Loucy (cell line): Measurements from ENCODE around the gene CHN1.

Experiments
- H2AFZ ChIP-seq: fragments of 200-600 bp; sonication (generic); 2 replicates; pipeline ENCODE4 v1.6.0; 2016; ENCODE audit warnings: antibody characterized with exemption, mild to moderate bottlenecking, low read length, moderate library complexity
- H3F3A ChIP-seq: fragments of 200-600 bp; 2 replicates; pipeline ENCODE4 v1.6.0; 2016; ENCODE audit warnings: antibody characterized with exemption, low read depth, mild to moderate bottlenecking
- H3K27me3 ChIP-seq: fragments of 200-600 bp; sonication (generic); 2 replicates; pipeline ENCODE4 v1.6.1; 2014; ENCODE audit warnings: low read length, mild to moderate bottlenecking; ENCODE audit not compliant: insufficient read depth, poor library complexity, severe bottlenecking
- H3K36me3 ChIP-seq: fragments of 200-600 bp; sonication (generic); 2 replicates; pipeline ENCODE4 v1.6.1; 2016; ENCODE audit warnings: low read length; ENCODE audit not compliant: insufficient read depth
- H3K4me1 ChIP-seq: fragments of 200-600 bp; sonication (generic); 2 replicates; pipeline ENCODE4 v1.5.1; 2014; ENCODE audit warnings: low read length, mild to moderate bottlenecking; ENCODE audit not compliant: insufficient read depth, poor library complexity, severe bottlenecking
- H3K4me2 ChIP-seq: fragments of 200-600 bp; sonication (generic); 2 replicates; pipeline ENCODE4 v1.6.0; 2014; ENCODE audit warnings: antibody characterized with exemption, low read length, low read depth, mild to moderate bottlenecking; ENCODE audit not compliant: poor library complexity, severe bottlenecking
- H3K4me3 ChIP-seq: fragments of 200-600 bp; sonication (generic); 2 replicates; pipeline ENCODE4 v1.5.1; 2014; ENCODE audit warnings: low read length, mild to moderate bottlenecking, mixed read lengths; ENCODE audit not compliant: poor library complexity, severe bottlenecking
- H3K79me2 ChIP-seq: fragments of 200-600 bp; sonication (generic); 2 replicates; pipeline ENCODE4 v1.6.1; 2014; ENCODE audit warnings: low read length; ENCODE audit not compliant: insufficient read depth
- H3K9ac ChIP-seq: fragments of 200-600 bp; sonication (generic); 2 replicates; pipeline ENCODE4 v1.6.0; 2014; ENCODE audit warnings: mild to moderate bottlenecking, low read depth, low read length, moderate library complexity; ENCODE audit not compliant: poor library complexity, severe bottlenecking
- H3K9me2 ChIP-seq: fragments of 200-600 bp; sonication (generic); replicated peaks from 2 replicates; pipeline ENCODE4 v1.6.1; 2016; ENCODE audit warnings: low read depth, low read length, mixed read lengths
- H3K9me3 ChIP-seq: fragments of 200-600 bp; sonication (generic); 2 replicates; pipeline ENCODE4 v1.6.1; 2014; ENCODE audit warnings: mild to moderate bottlenecking, antibody characterized with exemption, low read length, low read depth; ENCODE audit not compliant: insufficient read depth
- H4K20me1 ChIP-seq: fragments of 200-600 bp; sonication (generic); 2 replicates; pipeline ENCODE4 v1.6.0; 2014; ENCODE audit warnings: antibody characterized with exemption, low read length, mild to moderate bottlenecking; ENCODE audit not compliant: insufficient read depth, poor library complexity, severe bottlenecking
- EZH2phosphoT487 ChIP-seq: fragments of 200-600 bp; IDR thresholded peaks from 2 replicates; pipeline ENCODE4 v1.6.1; 2018; ENCODE audit warnings: antibody characterized with exemption, mild to moderate bottlenecking, moderate library complexity, borderline replicate concordance
- TF ChIP-seq, protein P1 (sequence below): fragments of 200-600 bp; sonication (generic); conservative IDR thresholded peaks from 2 replicates; pipeline ENCODE4 v1.5.1; 2014; ENCODE audit warnings: mild to moderate bottlenecking, antibody characterized with exemption, low read length

The CHN1 gene

DNA sequence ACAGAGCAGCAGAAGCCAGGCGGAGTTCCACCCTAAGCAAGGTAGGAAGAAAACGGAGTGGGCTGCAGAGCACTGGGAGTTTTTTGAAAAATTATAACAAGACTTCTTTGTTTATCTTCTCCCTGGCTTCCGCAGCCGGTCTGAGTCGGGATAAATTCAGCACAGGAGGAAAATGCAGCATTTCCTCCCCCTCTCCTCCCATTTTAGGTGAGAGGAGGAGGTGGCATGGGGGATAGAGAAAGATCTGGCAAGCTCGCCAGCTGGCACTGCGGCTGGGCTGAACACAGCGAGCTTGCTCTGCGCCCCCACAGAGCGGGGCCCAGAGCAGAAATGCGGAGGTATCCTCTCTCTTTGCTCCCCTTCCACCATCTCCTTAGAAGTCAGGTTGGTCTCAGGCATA lies 223.2 kb downstream of the CHN1 start:
- no peaks in the 10 kb centered on the region for H3K36me3 ChIP-seq
- no peak overlapping the region for H3K4me2 ChIP-seq
- no peak overlapping the region for H3K9ac ChIP-seq
- no peaks in the 10 kb centered on the region for H3K27me3 ChIP-seq
- H3K9me3 ChIP-seq = no peaks in the 10 kb centered on the region
- H3K4me3 ChIP-seq = no peak overlapping the region
- no peaks in the 10 kb centered on the region for H3F3A ChIP-seq
- no peak overlapping the region for H2AFZ ChIP-seq
- peaks cover 31% of the 10 kb centered on the region for H3K4me1 ChIP-seq
- no peaks in the 10 kb centered on the region for H4K20me1 ChIP-seq
- H3K9me2 ChIP-seq = no peaks in the 10 kb centered on the region
- no peak for TF ChIP-seq EZH2phosphoT487
- TF ChIP-seq, protein P1, sequence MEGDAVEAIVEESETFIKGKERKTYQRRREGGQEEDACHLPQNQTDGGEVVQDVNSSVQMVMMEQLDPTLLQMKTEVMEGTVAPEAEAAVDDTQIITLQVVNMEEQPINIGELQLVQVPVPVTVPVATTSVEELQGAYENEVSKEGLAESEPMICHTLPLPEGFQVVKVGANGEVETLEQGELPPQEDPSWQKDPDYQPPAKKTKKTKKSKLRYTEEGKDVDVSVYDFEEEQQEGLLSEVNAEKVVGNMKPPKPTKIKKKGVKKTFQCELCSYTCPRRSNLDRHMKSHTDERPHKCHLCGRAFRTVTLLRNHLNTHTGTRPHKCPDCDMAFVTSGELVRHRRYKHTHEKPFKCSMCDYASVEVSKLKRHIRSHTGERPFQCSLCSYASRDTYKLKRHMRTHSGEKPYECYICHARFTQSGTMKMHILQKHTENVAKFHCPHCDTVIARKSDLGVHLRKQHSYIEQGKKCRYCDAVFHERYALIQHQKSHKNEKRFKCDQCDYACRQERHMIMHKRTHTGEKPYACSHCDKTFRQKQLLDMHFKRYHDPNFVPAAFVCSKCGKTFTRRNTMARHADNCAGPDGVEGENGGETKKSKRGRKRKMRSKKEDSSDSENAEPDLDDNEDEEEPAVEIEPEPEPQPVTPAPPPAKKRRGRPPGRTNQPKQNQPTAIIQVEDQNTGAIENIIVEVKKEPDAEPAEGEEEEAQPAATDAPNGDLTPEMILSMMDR = no peak
- no peaks in the 10 kb centered on the region for H3K79me2 ChIP-seq

DNA sequence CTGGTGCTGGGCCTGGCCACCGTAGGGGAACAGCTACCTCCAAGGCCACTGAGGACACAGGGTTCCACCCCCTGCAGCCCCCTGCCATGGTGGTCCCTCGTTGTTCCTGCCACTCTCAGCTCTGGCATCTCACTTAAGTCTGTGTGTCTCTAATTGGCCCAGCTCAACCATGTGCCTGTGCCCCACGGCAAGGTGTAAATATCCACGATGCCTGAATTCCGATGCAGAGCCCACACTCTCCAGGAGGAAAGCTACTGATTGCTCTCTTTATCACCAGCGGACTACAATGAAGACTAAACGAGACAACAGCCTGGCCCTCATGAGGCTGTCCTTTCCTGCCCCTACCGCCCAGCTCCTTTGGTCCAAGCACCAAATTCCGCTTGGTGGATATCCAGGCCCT lies 223.9 kb downstream of the CHN1 start:
- Histone ChIP-seq H3K27me3 (no peaks in the 10 kb centered on the region), H3K36me3 (no peaks in the 10 kb centered on the region), H3K79me2 (no peaks in the 10 kb centered on the region), H3K9ac (no peak overlapping the region), H3K4me1 (peaks cover 31% of the 10 kb centered on the region), H3K4me3 (no peak overlapping the region), H3K4me2 (no peak overlapping the region), H3F3A (no peaks in the 10 kb centered on the region), H3K9me3 (no peaks in the 10 kb centered on the region), H4K20me1 (no peaks in the 10 kb centered on the region), H2AFZ (no peak overlapping the region), H3K9me2 (no peaks in the 10 kb centered on the region)
- TF ChIP-seq, protein P1 = no peak
- TF ChIP-seq EZH2phosphoT487 = no peak

DNA sequence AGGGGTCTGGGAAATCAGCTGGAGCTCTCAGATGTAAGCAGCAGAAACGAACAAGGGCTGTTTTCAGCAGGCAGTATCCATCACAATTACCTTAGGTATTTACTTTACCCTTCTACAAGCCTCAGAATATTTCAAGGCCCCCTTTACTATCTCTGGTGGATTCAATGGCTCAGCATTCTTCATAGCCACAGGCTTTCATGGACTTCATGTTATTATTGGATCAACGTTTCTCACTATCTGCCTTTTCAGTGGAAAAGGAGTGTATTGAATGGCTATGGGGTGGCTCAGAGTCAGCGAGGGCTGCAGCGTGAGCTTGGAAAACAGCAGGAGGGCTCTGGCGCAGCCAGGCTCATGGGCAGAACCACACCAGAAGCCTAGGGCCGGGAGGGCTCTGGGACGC lies 224.3 kb downstream of the CHN1 start:
- Histone ChIP-seq H3K9me3 (no peaks in the 10 kb centered on the region), H4K20me1 (no peaks in the 10 kb centered on the region), H3K9me2 (no peaks in the 10 kb centered on the region), H2AFZ (no peak overlapping the region), H3F3A (no peaks in the 10 kb centered on the region), H3K27me3 (no peaks in the 10 kb centered on the region), H3K4me3 (no peak overlapping the region), H3K79me2 (no peaks in the 10 kb centered on the region), H3K9ac (no peak overlapping the region), H3K36me3 (no peaks in the 10 kb centered on the region), H3K4me2 (no peak overlapping the region), H3K4me1 (peaks cover 31% of the 10 kb centered on the region)
- TF ChIP-seq, protein P1 = no peak
- TF ChIP-seq EZH2phosphoT487 = no peak
